Measurements from ENCODE around the gene MAP3K5.

The MAP3K5 gene

DNA sequence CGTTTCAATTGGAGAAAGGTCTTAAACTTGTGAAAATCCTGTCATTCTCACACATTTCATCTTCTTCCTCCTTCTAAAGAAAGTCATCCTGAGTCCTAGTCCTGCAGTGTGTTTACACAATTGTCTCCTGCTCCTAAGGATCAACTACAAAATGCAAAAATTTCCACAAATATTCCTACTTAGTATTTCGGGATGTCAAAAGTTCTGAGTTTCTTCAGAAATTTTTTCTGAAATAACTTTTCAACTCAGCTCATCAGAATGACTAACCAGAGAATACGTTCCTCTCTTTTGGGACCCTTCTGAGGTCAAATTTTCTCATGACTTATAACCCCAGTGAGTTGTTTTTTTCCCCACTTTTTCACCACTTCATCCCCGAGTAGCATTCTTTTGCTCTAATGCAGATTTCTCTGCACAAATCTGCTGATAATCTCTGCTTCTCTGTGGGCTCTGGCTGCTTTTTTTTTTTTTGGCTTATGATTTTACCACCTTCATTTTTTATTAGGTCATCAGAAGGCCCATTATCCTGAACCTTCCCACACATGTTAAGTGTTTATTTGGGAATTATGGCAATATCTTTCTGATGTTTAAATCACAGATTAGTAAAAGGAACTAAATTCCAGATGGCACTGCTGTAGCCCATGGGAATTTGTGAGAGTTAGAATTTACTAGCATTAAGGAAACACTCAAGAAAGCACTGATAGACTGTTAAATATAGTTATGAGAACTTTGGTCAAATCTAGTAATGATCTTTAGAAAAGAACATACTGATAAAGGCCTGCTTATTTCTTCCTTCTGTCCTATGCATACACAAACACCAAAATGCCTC, 41.4 kb downstream of the MAP3K5 start:
- H3K27ac ChIP-seq: peak overlapping the region; percentile 77
- peaks cover 50 to 55% of the 10 kb centered on the region in 2 experiments for H3K4me1 ChIP-seq (ENCODE audit: control insufficient read depth in 1 of 2, insufficient read depth in 1 of 2, low read depth in 1 of 2, low read length in 1 of 2)
- H3K36me3 ChIP-seq: no peaks in the 10 kb centered on the region
- no peaks in the 10 kb centered on the region for H3K27me3 ChIP-seq
- no peaks in the 10 kb centered on the region for H3K9me3 ChIP-seq
- no peak for TF ChIP-seq CTCF (IDR thresholded peaks at IDR 0.05)
- H3K4me3 ChIP-seq (ENCODE audit: low read depth in 1 of 2, low read length in 1 of 2): peak overlapping the region; percentile 25 to 40

GRCh38 chr6:136749359-136749997, 42.8 kb downstream of the MAP3K5 start:
- no peak for TF ChIP-seq CTCF (IDR thresholded peaks at IDR 0.05)
- Histone ChIP-seq H3K4me1 (ENCODE audit: control insufficient read depth in 1 of 2, insufficient read depth in 1 of 2, low read depth in 1 of 2, low read length in 1 of 2) (peaks cover 41 to 44% of the 10 kb centered on the region in 2 experiments), H3K36me3 (no peaks in the 10 kb centered on the region), H3K9me3 (no peaks in the 10 kb centered on the region), H3K27ac (peak overlapping the region; percentile 77), H3K27me3 (no peaks in the 10 kb centered on the region), H3K4me3 (ENCODE audit: low read depth in 1 of 2, low read length in 1 of 2) (no peak overlapping the region)

- Histone ChIP-seq H3K27ac (no peak overlapping the region), H3K4me1 (ENCODE audit: control insufficient read depth in 1 of 2, insufficient read depth in 1 of 2, low read depth in 1 of 2, low read length in 1 of 2) (peaks cover 33 to 36% of the 10 kb centered on the region in 2 experiments), H3K27me3 (no peaks in the 10 kb centered on the region), H3K36me3 (no peaks in the 10 kb centered on the region), H3K4me3 (ENCODE audit: low read depth in 1 of 2, low read length in 1 of 2) (no peak overlapping the region), H3K9me3 (no peaks in the 10 kb centered on the region)
- TF ChIP-seq CTCF (IDR thresholded peaks at IDR 0.05): no peak
These were observed 44.8 kb downstream of the MAP3K5 start for GRCh38 chr6:136747507-136747906.

DNA sequence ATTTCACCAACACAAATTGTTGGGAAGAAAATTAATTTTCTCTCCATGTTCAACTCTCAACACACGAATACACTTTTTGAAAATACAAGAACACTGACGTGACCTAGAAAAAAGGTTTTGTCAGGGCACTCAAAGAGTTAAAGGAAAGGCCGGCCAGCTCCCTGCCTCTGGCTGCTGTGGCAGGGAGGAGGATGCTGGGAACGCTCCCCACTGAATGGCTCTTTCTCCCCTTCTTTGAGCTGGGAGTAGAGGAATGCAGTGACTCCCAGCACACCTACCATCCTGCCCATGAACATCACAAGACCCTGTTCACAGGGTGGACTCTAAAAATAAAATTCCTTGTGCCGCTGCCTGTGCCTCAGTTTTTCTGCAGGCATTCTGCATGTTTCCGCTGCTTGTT, 47.0 kb downstream of the MAP3K5 start:
- H3K4me3 ChIP-seq (ENCODE audit: low read depth in 1 of 2, low read length in 1 of 2): no peak overlapping the region
- H3K36me3 ChIP-seq: no peaks in the 10 kb centered on the region
- no peak overlapping the region for H3K27ac ChIP-seq
- no peak for TF ChIP-seq CTCF (IDR thresholded peaks at IDR 0.05)
- H3K27me3 ChIP-seq: no peaks in the 10 kb centered on the region
- peaks cover 11 to 14% of the 10 kb centered on the region in 2 experiments for H3K4me1 ChIP-seq (ENCODE audit: control insufficient read depth in 1 of 2, insufficient read depth in 1 of 2, low read depth in 1 of 2, low read length in 1 of 2)
- no peaks in the 10 kb centered on the region for H3K9me3 ChIP-seq

GRCh38 chr6:136744889-136745288, 47.4 kb downstream of the MAP3K5 start:
- Histone ChIP-seq H3K27me3 (no peaks in the 10 kb centered on the region), H3K4me1 (ENCODE audit: control insufficient read depth in 1 of 2, insufficient read depth in 1 of 2, low read depth in 1 of 2, low read length in 1 of 2) (peaks cover 7 to 10% of the 10 kb centered on the region in 2 experiments), H3K36me3 (no peaks in the 10 kb centered on the region), H3K4me3 (ENCODE audit: low read depth in 1 of 2, low read length in 1 of 2) (no peak overlapping the region), H3K27ac (no peak overlapping the region), H3K9me3 (no peaks in the 10 kb centered on the region)
- TF ChIP-seq CTCF (IDR thresholded peaks at IDR 0.05): no peak

All from neutrophil (primary cell).